DND-41 (cell line): ENCODE measurements around the gene ETFA.

Experiments
- EZH2 ChIP-seq: IDR thresholded peaks from 3 replicates; pipeline ENCODE4 v1.6.1; 2012; ENCODE audit warnings: borderline replicate concordance, low read depth, mild to moderate bottlenecking, moderate library complexity, low read length, inconsistent platforms; ENCODE audit not compliant: severe bottlenecking
- TF ChIP-seq, protein P1 (sequence below): IDR thresholded peaks from 2 replicates; pipeline ENCODE4 v1.5.1; 2012; ENCODE audit warnings: borderline replicate concordance, low read length, moderate library complexity, mild to moderate bottlenecking; ENCODE audit not compliant: poor library complexity, severe bottlenecking; ENCODE audit errors: extremely low read depth

DNA sequence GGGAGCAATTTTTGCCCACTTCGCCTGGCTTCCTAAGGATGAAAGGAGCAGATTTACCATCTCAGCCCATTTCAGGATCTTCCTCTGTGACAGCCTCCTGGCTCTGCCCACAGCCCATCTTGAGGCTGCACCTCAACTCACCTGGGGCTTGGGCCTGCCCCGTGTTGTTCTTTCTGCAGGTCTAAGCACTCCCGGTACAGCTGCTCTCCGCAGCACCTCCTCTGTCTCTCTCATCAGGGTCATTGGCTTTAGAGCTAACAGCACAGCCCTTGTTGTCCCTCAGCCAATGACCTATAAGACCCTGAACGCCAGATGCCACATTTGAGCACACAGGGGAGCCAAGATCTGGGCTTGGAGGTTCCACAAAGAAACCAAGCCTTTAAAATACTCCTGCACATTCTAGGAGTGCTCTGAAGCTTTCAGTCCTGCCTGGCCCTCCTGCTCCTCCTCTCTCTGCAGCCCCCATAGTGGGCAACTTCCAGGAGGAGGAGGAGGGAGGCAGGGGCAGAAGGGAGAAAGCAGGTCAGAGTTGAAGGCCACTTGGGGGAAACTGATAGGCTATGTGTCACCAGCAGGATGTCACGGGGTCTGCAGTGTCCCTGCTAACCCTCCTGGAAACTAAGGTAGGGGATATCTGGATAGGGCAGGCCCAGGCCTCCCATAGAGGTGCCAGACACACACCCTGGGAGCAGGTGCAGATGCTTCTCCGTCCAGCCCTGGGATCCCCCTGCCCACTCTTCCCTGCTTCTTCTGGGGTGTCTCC lies 115.6 kb downstream of the ETFA start:
- TF ChIP-seq, protein P1, sequence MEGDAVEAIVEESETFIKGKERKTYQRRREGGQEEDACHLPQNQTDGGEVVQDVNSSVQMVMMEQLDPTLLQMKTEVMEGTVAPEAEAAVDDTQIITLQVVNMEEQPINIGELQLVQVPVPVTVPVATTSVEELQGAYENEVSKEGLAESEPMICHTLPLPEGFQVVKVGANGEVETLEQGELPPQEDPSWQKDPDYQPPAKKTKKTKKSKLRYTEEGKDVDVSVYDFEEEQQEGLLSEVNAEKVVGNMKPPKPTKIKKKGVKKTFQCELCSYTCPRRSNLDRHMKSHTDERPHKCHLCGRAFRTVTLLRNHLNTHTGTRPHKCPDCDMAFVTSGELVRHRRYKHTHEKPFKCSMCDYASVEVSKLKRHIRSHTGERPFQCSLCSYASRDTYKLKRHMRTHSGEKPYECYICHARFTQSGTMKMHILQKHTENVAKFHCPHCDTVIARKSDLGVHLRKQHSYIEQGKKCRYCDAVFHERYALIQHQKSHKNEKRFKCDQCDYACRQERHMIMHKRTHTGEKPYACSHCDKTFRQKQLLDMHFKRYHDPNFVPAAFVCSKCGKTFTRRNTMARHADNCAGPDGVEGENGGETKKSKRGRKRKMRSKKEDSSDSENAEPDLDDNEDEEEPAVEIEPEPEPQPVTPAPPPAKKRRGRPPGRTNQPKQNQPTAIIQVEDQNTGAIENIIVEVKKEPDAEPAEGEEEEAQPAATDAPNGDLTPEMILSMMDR, result no peak
- no peak for TF ChIP-seq EZH2
